HepG2 (cell line): ENCODE measurements around the gene ERF. TPM values are rescaled to one million over a fixed set of nuclear protein-coding genes. Genes with fewer than 3 reads are reported as not detected.

Experiments used
- CAMTA2 ChIP-seq: sonication (generic); formaldehyde crosslinking; IDR thresholded peaks from 2 replicates; pipeline ENCODE4 v1.4.0; 2020; ENCODE audit warnings: mild to moderate bottlenecking, missing genetic modification reagents, borderline replicate concordance
- MTF2 ChIP-seq: sonication (generic); formaldehyde crosslinking; IDR thresholded peaks from 2 replicates; pipeline ENCODE4 v1.5.0; 2020; ENCODE audit warnings: missing genetic modification reagents, borderline replicate concordance
- polyA plus RNA-seq, 8 experiments: library from polyadenylated mRNA; depleted of rRNA in 3 of 8; stranded (reverse) in 7 of 8; unstranded in 1 of 8; fragments of >200 nt; fragmentation: Illumina TruSeq in 4 of 8; extraction: Trizol in 4 of 8; gene quantifications; 2 replicates each; pipeline versions ENCODE4 v1.2.1 to v1.2.3, GENCODE V29; 2011 to 2016; ENCODE audit warnings: low read depth in 4 of 8, missing spikeins in 1 of 8, mixed read lengths in 1 of 8; ENCODE audit not compliant: insufficient read depth in 1 of 8
- total RNA-seq, 5 experiments: library from RNA; depleted of rRNA; stranded (reverse); fragments of >200 nt; fragmentation: Illumina TruSeq; extraction: Trizol; gene quantifications; 2 replicates each; pipeline ENCODE4 v1.2.3, GENCODE V29; 2016; ENCODE audit warnings: low read depth in 1 of 5
- TF ChIP-seq, protein P1 (sequence below): sonication (generic); formaldehyde crosslinking; IDR thresholded peaks from 2 replicates; pipeline ENCODE4 v1.5.1; 2020; ENCODE audit warnings: missing genetic modification reagents, mild to moderate bottlenecking, borderline replicate concordance
- TF ChIP-seq, protein P2 (sequence below): sonication (generic); formaldehyde crosslinking; IDR thresholded peaks from 2 replicates; pipeline ENCODE4 v1.8.1; 2023; ENCODE audit warnings: mild to moderate bottlenecking, missing genetic modification reagents
- TF ChIP-seq, protein P3 (sequence below): sonication (generic); formaldehyde crosslinking; IDR thresholded peaks from 2 replicates; pipeline ENCODE4 v1.9.0; 2021; ENCODE audit warnings: missing genetic modification reagents, borderline replicate concordance
- TF ChIP-seq, protein P4 (sequence below): sonication (generic); formaldehyde crosslinking; conservative IDR thresholded peaks from 2 replicates; pipeline ENCODE4 v1.8.0; 2022; ENCODE audit warnings: missing genetic modification reagents

The ERF gene
- total and polyA plus RNA-seq, 2 of the 13 experiments (the other 11 are each of a cell fraction or from before 2014, with no cell fraction given) = 67.1 to 69.9 TPM

DNA sequence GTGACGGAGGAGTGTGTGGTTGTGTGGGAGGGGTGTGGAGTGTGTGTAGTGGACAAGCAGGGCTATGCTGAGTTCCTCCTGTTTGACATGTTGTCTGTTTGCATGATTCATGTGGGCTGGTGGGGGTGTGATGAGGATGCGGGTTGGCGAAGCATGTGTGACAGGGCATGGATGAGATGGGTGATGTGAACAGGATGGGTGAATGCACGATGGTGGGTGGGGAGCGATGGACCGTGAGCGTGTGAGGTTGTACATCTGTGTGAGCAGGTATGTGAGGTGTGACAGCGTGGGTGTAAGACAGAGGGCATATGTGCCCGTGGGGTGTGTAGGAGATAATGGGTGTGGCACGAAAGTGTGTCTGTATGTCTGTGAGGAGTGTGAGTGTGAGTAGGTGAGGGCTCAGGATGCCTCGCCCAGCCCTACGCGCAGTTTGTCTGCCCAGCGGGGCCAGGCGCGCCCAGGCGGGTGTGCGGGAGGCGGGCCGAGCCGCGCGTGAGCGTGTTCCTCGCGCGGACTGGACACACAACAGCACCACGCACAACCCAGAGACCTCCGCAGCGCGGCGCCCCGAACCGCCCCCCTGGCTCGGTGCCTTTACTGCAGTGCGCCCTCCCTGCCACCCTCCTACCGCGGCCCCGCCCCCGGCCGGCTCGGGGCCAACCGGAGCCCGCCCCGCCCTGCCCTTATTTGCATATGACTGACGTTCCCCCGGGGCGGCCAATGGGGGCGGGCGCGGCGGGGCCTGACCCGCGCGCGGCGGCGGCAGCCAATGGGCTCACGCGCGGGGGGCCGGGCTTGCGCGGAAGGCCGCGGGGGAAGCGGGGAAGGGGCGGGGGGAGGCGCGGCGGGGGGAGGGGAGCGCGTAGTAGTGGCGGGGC, 28.5 kb upstream of the ERF start (continued):
- TF ChIP-seq, protein P1, sequence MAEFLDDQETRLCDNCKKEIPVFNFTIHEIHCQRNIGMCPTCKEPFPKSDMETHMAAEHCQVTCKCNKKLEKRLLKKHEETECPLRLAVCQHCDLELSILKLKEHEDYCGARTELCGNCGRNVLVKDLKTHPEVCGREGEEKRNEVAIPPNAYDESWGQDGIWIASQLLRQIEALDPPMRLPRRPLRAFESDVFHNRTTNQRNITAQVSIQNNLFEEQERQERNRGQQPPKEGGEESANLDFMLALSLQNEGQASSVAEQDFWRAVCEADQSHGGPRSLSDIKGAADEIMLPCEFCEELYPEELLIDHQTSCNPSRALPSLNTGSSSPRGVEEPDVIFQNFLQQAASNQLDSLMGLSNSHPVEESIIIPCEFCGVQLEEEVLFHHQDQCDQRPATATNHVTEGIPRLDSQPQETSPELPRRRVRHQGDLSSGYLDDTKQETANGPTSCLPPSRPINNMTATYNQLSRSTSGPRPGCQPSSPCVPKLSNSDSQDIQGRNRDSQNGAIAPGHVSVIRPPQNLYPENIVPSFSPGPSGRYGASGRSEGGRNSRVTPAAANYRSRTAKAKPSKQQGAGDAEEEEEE (CRISPR knock-in tag) = no peak
- no peak for TF ChIP-seq MTF2 (CRISPR knock-in tag)
- TF ChIP-seq, protein P2, sequence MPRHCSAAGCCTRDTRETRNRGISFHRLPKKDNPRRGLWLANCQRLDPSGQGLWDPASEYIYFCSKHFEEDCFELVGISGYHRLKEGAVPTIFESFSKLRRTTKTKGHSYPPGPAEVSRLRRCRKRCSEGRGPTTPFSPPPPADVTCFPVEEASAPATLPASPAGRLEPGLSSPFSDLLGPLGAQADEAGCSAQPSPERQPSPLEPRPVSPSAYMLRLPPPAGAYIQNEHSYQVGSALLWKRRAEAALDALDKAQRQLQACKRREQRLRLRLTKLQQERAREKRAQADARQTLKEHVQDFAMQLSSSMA (CRISPR knock-in tag) = no peak
- TF ChIP-seq, protein P3, sequence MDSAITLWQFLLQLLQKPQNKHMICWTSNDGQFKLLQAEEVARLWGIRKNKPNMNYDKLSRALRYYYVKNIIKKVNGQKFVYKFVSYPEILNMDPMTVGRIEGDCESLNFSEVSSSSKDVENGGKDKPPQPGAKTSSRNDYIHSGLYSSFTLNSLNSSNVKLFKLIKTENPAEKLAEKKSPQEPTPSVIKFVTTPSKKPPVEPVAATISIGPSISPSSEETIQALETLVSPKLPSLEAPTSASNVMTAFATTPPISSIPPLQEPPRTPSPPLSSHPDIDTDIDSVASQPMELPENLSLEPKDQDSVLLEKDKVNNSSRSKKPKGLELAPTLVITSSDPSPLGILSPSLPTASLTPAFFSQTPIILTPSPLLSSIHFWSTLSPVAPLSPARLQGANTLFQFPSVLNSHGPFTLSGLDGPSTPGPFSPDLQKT = no peak
- TF ChIP-seq CAMTA2 (CRISPR knock-in tag) = no peak
- TF ChIP-seq, protein P4, sequence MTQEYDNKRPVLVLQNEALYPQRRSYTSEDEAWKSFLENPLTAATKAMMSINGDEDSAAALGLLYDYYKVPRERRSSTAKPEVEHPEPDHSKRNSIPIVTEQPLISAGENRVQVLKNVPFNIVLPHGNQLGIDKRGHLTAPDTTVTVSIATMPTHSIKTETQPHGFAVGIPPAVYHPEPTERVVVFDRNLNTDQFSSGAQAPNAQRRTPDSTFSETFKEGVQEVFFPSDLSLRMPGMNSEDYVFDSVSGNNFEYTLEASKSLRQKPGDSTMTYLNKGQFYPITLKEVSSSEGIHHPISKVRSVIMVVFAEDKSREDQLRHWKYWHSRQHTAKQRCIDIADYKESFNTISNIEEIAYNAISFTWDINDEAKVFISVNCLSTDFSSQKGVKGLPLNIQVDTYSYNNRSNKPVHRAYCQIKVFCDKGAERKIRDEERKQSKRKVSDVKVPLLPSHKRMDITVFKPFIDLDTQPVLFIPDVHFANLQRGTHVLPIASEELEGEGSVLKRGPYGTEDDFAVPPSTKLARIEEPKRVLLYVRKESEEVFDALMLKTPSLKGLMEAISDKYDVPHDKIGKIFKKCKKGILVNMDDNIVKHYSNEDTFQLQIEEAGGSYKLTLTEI (CRISPR knock-in tag) = no peak
